ENCODE data around the gene SPTBN1. TPM values are rescaled to one million over a fixed set of nuclear protein-coding genes. Genes with fewer than 3 reads are reported as not detected.

The SPTBN1 gene
- total and polyA plus RNA-seq, 2 of the 13 experiments (the other 11 are each of a cell fraction or from before 2014, with no cell fraction given), result 123 to 299 TPM

- TF ChIP-seq ZNF781 (CRISPR knock-in tag; IDR thresholded peaks at IDR 0.05; ENCODE audit: borderline replicate concordance, not compliant biosample characterization) (no peak), SOX6 (IDR thresholded peaks at IDR 0.05) (no peak), SOX6 (CRISPR knock-in tag; IDR thresholded peaks at IDR 0.05) (peak; percentile 34; the same call in 1 of the 2 replicates), RFX3 (CRISPR knock-in tag; IDR thresholded peaks at IDR 0.05) (no peak), ZMYM3 (CRISPR knock-in tag; IDR thresholded peaks at IDR 0.05) (no peak), SP2 (CRISPR knock-in tag; IDR thresholded peaks at IDR 0.05) (no peak)
Measured at GRCh38 chr2:54601339-54601738, 145.2 kb downstream of the SPTBN1 start (continued).

- Histone ChIP-seq H3K79me2 (ENCODE audit: insufficient read depth, low read length) (peaks cover 100% of the 10 kb centered on the region), H3K9me3 (ENCODE audit: low read length) (no peaks in the 10 kb centered on the region), H3K4me3 (replicated peaks in 1 of 3; ENCODE audit: insufficient read depth in 1 of 3, low read depth in 2 of 3, low read length in 3 of 3) (no peak overlapping the region), H3K4me2 (ENCODE audit: low read depth, low read length) (no peak overlapping the region), H3K27me3 (ENCODE audit: control insufficient read depth in 1 of 2, insufficient read depth in 2 of 2, low read length in 2 of 2) (no peaks in the 10 kb centered on the region), H3K36me3 (replicated peaks in 1 of 2; ENCODE audit: control insufficient read depth in 1 of 2, insufficient read depth in 2 of 2, low read length in 2 of 2) (peaks cover 42 to 88% of the 10 kb centered on the region in 2 experiments), H4K20me1 (ENCODE audit: insufficient read depth, low read length) (peaks cover 97% of the 10 kb centered on the region), H3K4me1 (ENCODE audit: insufficient read depth, low read length) (peaks cover 83% of the 10 kb centered on the region), H3K9ac (ENCODE audit: insufficient read depth, low read depth, low read length) (no peak overlapping the region), H3K27ac (ENCODE audit: extremely low read length, insufficient read depth, low read length) (no peak overlapping the region), H2AFZ (ENCODE audit: low read length) (no peak overlapping the region)
- FAIRE-seq (no peak), DNase-seq (ENCODE audit: low spot score) (no peak), ATAC-seq (no peak)
- intact Hi-C loops (cut with micrococcal nuclease; ENCODE audit: unreplicated experiment), result no loop called here
- POLR2A ChIA-PET, result no interaction called here
- no TSS peak for BruUV-seq (replicated peaks)
- WGBS (ENCODE audit: low lambda C conversion rate), result 92% methylated on average over 5 of the region's 5 CpGs
- in situ Hi-C loops (cut with HindIII; ENCODE audit: extremely low pct_ligation_motif_present, low pct_unique_long_range_greater_than_20kb), result no loop called here
- TF ChIP-seq THYN1 (CRISPR knock-in tag; IDR thresholded peaks at IDR 0.05; ENCODE audit: borderline replicate concordance, low read depth) (no peak), RBM22 (optimal IDR thresholded peaks at IDR 0.05; ENCODE audit: low read length) (peak; percentile 8)
- CTCF ChIA-PET (ENCODE audit: low intra/inter-chr PET ratio, low total read pairs), result no interaction called here
Measured at GRCh38 chr2:54602736-54603322, 146.7 kb downstream of the SPTBN1 start.
